Left ventricle myocardium superior (tissue), 1 donor: Measurements from ENCODE around the gene PRPF6. TPM values are rescaled to one million over a fixed set of nuclear protein-coding genes. Genes with fewer than 3 reads are reported as not detected.
A peak's percentile ranks its signal among the peaks of the same experiment; 100 is the strongest.

ENCODE experiments used
- ATAC-seq: fragments of 200-7000 bp; cut with Tn5 transposase; one replicate; pipeline ENCODE4 v1.9.1; 2020; ENCODE audit warnings: mild to moderate bottlenecking, moderate library complexity
- DNase-seq: peaks from one replicate; pipeline ENCODE4 v3.0.0-alpha.2; 2020
- intact Hi-C: fragments of 100-400 bp; cut with micrococcal nuclease; formaldehyde crosslinking; loops from one replicate; pipeline ENCODE4 v1.11.0; 2022
- total RNA-seq: library from RNA; stranded (reverse); fragmentation: NEBNext Ultra II Directional; extraction: Animal tissue kit (Norgen Biotek cat#: 25700); gene quantifications from one replicate; pipeline ENCODE4 v1.2.1, GENCODE V29; 2021
- donor health status: DM: no; HTN: yes; CAD: no; lungs with severe emphysema.

Gene PRPF6
- total RNA-seq, 1 donor from 2014 or later, result 50.6 TPM

- DNase-seq, result no peak
- intact Hi-C loops, result no loop called here
- ATAC-seq, result peak; percentile 54
Measured at GRCh38 chr20:64039293-64040160, 58.6 kb downstream of the PRPF6 start.

- DNase-seq, result no peak
- intact Hi-C loops, result no loop called here
- ATAC-seq, result no peak
Measured at GRCh38 chr20:64040231-64041039, 59.5 kb downstream of the PRPF6 start.

- intact Hi-C loops, result no loop called here
- ATAC-seq, result no peak
- DNase-seq, result no peak
Measured at GRCh38 chr20:64041040-64041780, 60.3 kb downstream of the PRPF6 start.

- no peak for ATAC-seq
- intact Hi-C loops, result no loop called here
- no peak for DNase-seq
Measured at GRCh38 chr20:64041781-64042053, 60.8 kb downstream of the PRPF6 start.

- intact Hi-C loops, result no loop called here
- DNase-seq (no peak), ATAC-seq (no peak)
Measured at GRCh38 chr20:64042054-64042781, 61.3 kb downstream of the PRPF6 start.

GRCh38 chr20:64043768-64044167, 62.8 kb downstream of the PRPF6 start:
- no peak for ATAC-seq
- no peak for DNase-seq
- intact Hi-C loops, result no loop called here

GRCh38 chr20:64044484-64045247, 63.7 kb downstream of the PRPF6 start:
- peak; percentile 54 for ATAC-seq
- DNase-seq, result no peak
- intact Hi-C loops, result no loop called here

GRCh38 chr20:64045346-64046011, 64.5 kb downstream of the PRPF6 start:
- ATAC-seq (peak; percentile 18), DNase-seq (no peak)
- intact Hi-C loops, result no loop called here

- intact Hi-C loops, result no loop called here
- DNase-seq, result no peak
- ATAC-seq, result no peak
Measured at GRCh38 chr20:64047046-64047389, 66.1 kb downstream of the PRPF6 start.

GRCh38 chr20:64047968-64048401, 67.1 kb downstream of the PRPF6 start:
- intact Hi-C loops, result no loop called here
- no peak for ATAC-seq
- no peak for DNase-seq

- intact Hi-C loops, result no loop called here
- DNase-seq (peak; percentile 29), ATAC-seq (no peak)
Measured at GRCh38 chr20:64048402-64049044, 67.6 kb downstream of the PRPF6 start.

GRCh38 chr20:64049060-64049877, 68.3 kb downstream of the PRPF6 start, which contains the start of gene SOX18:
TSS of gene SOX18 (minus strand) at chr20:64049639. CDS start at chr20:64049516, 123 bp downstream.
- ATAC-seq (peak; percentile 28), DNase-seq (peak; percentile 65)
- intact Hi-C loops, result no loop called here

GRCh38 chr20:64049878-64050260, 68.9 kb downstream of the PRPF6 start:
- DNase-seq (no peak), ATAC-seq (peak; percentile 18)
- intact Hi-C loops, result no loop called here

- no peak for DNase-seq
- ATAC-seq, result peak; percentile 3
Measured at GRCh38 chr20:64050261-64051032, 69.5 kb downstream of the PRPF6 start.

GRCh38 chr20:64051033-64051452, 70.1 kb downstream of the PRPF6 start:
- DNase-seq (no peak), ATAC-seq (no peak)
- intact Hi-C loops, result no loop called here

More at GRCh38 chr20:64050261-64051032, 69.5 kb downstream of the PRPF6 start:
- intact Hi-C loops, result no loop called here
